VCaP (cell line): ENCODE results near the gene CLDN20.

Experiments
- H3K27ac ChIP-seq: fragments of 450-650 bp; 2 replicates; pipeline ENCODE4 v1.5.1; 2017
- TF ChIP-seq, protein P1 (sequence below): fragments of 450-650 bp; conservative IDR thresholded peaks from 2 replicates; pipeline ENCODE4 v1.5.1; 2017; ENCODE audit warnings: mild to moderate bottlenecking, moderate library complexity

The CLDN20 gene

DNA sequence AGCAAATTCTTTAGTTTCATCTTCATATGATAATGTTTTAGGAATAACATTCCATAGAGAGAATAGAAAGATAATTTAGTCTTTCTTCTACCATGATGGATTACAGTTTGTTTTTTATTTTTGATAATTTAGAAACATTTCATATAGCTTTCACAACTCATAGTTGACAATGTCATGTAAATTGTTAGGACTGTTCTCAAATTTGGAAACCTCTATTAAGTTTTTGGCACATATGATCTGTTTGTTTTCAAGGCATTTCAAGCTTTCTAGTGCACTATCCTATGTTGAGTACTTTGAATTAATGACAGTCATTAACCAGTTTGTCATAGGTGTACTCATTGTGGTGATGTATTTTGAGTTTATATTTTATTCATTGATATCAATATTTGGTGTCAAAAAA lies 61.2 kb downstream of the CLDN20 start:
- no peak overlapping the region for H3K27ac ChIP-seq
- TF ChIP-seq, protein P1, sequence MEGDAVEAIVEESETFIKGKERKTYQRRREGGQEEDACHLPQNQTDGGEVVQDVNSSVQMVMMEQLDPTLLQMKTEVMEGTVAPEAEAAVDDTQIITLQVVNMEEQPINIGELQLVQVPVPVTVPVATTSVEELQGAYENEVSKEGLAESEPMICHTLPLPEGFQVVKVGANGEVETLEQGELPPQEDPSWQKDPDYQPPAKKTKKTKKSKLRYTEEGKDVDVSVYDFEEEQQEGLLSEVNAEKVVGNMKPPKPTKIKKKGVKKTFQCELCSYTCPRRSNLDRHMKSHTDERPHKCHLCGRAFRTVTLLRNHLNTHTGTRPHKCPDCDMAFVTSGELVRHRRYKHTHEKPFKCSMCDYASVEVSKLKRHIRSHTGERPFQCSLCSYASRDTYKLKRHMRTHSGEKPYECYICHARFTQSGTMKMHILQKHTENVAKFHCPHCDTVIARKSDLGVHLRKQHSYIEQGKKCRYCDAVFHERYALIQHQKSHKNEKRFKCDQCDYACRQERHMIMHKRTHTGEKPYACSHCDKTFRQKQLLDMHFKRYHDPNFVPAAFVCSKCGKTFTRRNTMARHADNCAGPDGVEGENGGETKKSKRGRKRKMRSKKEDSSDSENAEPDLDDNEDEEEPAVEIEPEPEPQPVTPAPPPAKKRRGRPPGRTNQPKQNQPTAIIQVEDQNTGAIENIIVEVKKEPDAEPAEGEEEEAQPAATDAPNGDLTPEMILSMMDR = no peak

GRCh38 chr6:155325700-155326516 lies 62.1 kb downstream of the CLDN20 start:
- TF ChIP-seq, protein P1 = no peak
- no peak overlapping the region for H3K27ac ChIP-seq
